PC-3 (cell line): ENCODE results near the gene RASL10A.

Experiments used
- CTCF ChIP-seq: fragments of 300-600 bp; sonication (generic); conservative IDR thresholded peaks from 2 replicates; pipeline ENCODE4 v1.5.1; 2017; ENCODE audit warnings: antibody characterized with exemption, low read depth, mild to moderate bottlenecking, low read length
- EZH2 ChIP-seq: fragments of 300-600 bp; sonication (generic); IDR thresholded peaks from one replicate; pipeline ENCODE4 v1.6.1; 2017; ENCODE audit warnings: antibody characterized with exemption, mild to moderate bottlenecking, low read length; ENCODE audit not compliant: unreplicated experiment
- EZH2phosphoT487 ChIP-seq: fragments of 300-600 bp; sonication (generic); IDR thresholded peaks from 2 replicates; pipeline ENCODE4 v1.6.1; 2018; ENCODE audit warnings: mild to moderate bottlenecking, antibody characterized with exemption, low read length, borderline replicate concordance

GRCh38 chr22:29315286-29316140 is at the start of gene RASL10A:
- TF ChIP-seq EZH2phosphoT487 (no peak), CTCF (no peak), EZH2 (no peak)
